ENCODE results near the gene ADAM23.

DNA sequence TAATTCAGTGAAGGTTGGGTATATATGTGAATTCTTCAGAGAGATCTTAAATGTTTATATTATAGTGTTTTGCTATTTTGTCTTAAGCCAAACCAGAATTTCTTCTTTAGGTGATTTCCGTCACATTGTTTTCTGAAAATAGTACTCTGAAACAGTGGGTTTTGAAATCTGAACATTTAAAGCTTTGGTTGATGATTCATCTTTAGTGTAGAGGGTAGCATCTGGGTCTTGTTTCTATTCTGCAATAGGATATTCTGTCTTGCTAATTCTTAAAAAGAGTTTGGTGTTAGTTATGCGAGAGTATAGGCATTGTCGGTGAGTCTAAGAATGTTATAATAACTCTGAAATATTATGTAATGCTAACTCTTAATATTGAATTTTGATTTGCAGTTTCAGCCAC, 129.4 kb downstream of the ADAM23 start:
- TF ChIP-seq, protein P1, sequence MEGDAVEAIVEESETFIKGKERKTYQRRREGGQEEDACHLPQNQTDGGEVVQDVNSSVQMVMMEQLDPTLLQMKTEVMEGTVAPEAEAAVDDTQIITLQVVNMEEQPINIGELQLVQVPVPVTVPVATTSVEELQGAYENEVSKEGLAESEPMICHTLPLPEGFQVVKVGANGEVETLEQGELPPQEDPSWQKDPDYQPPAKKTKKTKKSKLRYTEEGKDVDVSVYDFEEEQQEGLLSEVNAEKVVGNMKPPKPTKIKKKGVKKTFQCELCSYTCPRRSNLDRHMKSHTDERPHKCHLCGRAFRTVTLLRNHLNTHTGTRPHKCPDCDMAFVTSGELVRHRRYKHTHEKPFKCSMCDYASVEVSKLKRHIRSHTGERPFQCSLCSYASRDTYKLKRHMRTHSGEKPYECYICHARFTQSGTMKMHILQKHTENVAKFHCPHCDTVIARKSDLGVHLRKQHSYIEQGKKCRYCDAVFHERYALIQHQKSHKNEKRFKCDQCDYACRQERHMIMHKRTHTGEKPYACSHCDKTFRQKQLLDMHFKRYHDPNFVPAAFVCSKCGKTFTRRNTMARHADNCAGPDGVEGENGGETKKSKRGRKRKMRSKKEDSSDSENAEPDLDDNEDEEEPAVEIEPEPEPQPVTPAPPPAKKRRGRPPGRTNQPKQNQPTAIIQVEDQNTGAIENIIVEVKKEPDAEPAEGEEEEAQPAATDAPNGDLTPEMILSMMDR (optimal IDR thresholded peaks at IDR 0.05 in 1 of 3, IDR thresholded peaks at IDR 0.05 in 1 of 3, conservative IDR thresholded peaks at IDR 0.05 in 1 of 3; ENCODE audit: extremely low read depth in 1 of 3, insufficient read depth in 2 of 3, low read length in 3 of 3): no peak
- no peak for TF ChIP-seq EZH2 (IDR thresholded peaks at IDR 0.05; ENCODE audit: low read length)

Measured in keratinocyte (primary cell).